ENCODE measurements around the gene DCTN1. TPM values are rescaled to one million over a fixed set of nuclear protein-coding genes. Genes with fewer than 3 reads are reported as not detected.

Gene DCTN1
- total RNA-seq, 2 experiments from 2014 or later, result 75.6 to 79.5 TPM

DNA sequence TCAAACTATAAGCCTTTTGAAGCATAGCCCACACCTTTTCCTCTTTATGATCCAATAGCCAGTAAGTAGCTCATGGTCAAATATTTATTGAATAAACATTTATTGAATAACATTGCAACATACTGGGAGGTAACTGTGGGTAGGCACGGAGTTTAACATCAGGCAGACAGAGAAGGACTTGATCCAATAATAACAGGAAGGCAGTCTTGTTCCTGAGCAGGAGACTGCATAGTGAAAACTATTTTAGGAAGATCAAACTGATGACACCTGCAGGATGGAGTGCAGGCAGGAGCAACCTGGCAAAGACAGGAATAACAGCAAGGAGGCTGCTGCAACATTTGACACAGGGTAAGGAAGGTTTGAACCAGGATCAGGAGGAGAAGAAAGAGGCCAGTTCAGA, 3.1 kb upstream of the DCTN1 start:
- Mint-ChIP-seq H3K36me3 (no peaks in the 10 kb centered on the region), H3K27ac (no peak overlapping the region), H3K4me3 (no peak overlapping the region), H3K9me3 (no peaks in the 10 kb centered on the region), H3K4me1 (ENCODE audit: low read depth) (peaks cover 17% of the 10 kb centered on the region), H3K27me3 (no peaks in the 10 kb centered on the region)
- ChIA-PET CTCF (no interaction called here), POLR2A (no interaction called here)
- intact Hi-C loops (cut with micrococcal nuclease), result no loop called here
- no peak for DNase-seq

- Mint-ChIP-seq H3K4me3 (no peak overlapping the region), H3K27ac (no peak overlapping the region)
Measured at GRCh38 chr2:74381751-74382150, 1.6 kb upstream of the DCTN1 start.

GRCh38 chr2:74378007-74378406, 2.1 kb downstream of the DCTN1 start:
- no peaks in the 10 kb centered on the region for H3K9me3 Mint-ChIP-seq
- H3K36me3 Mint-ChIP-seq, result peaks cover 5% of the 10 kb centered on the region
- ChIA-PET CTCF (no interaction called here), POLR2A (no interaction called here)
- H3K27me3 Mint-ChIP-seq, result no peaks in the 10 kb centered on the region
- no peak overlapping the region for H3K27ac Mint-ChIP-seq
- H3K4me1 Mint-ChIP-seq (ENCODE audit: low read depth), result peaks cover 17% of the 10 kb centered on the region
- H3K4me3 Mint-ChIP-seq, result no peak overlapping the region
- no peak for DNase-seq
- intact Hi-C loops (cut with micrococcal nuclease), result no loop called here

More at GRCh38 chr2:74381751-74382150, 1.6 kb upstream of the DCTN1 start:
- Mint-ChIP-seq H3K9me3 (no peaks in the 10 kb centered on the region), H3K27me3 (no peaks in the 10 kb centered on the region), H3K4me1 (ENCODE audit: low read depth) (peaks cover 17% of the 10 kb centered on the region), H3K36me3 (no peaks in the 10 kb centered on the region)
- intact Hi-C loops (cut with micrococcal nuclease), result no loop called here
- DNase-seq, result no peak
- CTCF ChIA-PET, result interaction anchor here (1.4 kb wide), 2 partner anchors 10 to 46 kb away, joined by 7 to 9 read pairs; no protein-coding TSS in a partner anchor
- POLR2A ChIA-PET, result no interaction called here

DNA sequence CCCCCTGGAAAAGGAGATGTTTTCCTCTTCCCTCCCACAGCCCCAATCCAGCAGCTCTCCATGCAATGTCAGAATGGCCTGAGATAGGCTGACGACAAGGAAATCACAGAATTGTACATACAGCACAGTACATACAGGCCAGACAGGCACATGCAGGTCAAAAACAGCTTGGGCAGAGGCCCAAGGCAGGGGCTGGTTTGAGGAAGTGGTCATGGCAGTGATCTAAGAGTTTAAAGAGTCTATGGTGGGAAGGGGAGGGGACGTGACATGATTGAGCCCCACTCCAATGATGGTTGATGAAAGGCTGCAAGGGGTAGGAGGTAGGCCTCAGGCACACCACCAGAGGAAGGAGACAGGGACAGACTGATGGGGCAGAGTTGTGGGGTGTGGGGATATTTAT, 4.3 kb downstream of the DCTN1 start:
- H3K27me3 Mint-ChIP-seq, result no peaks in the 10 kb centered on the region
- CTCF ChIA-PET, result no interaction called here
- H3K9me3 Mint-ChIP-seq, result no peaks in the 10 kb centered on the region
- DNase-seq, result no peak
- intact Hi-C loops (cut with micrococcal nuclease), result no loop called here
- POLR2A ChIA-PET, result no interaction called here
- peaks cover 10% of the 10 kb centered on the region for H3K36me3 Mint-ChIP-seq
- H3K4me3 Mint-ChIP-seq, result no peak overlapping the region
- H3K27ac Mint-ChIP-seq, result no peak overlapping the region
- H3K4me1 Mint-ChIP-seq (ENCODE audit: low read depth), result peaks cover 10% of the 10 kb centered on the region

- ChIA-PET POLR2A (no interaction called here), CTCF (no interaction called here)
- Mint-ChIP-seq H3K36me3 (peaks cover 19% of the 10 kb centered on the region), H3K4me3 (no peak overlapping the region), H3K27ac (no peak overlapping the region), H3K9me3 (no peaks in the 10 kb centered on the region), H3K27me3 (no peaks in the 10 kb centered on the region), H3K4me1 (ENCODE audit: low read depth) (no peaks in the 10 kb centered on the region)
- intact Hi-C loops (cut with micrococcal nuclease), result no loop called here
- no peak for DNase-seq
Measured at GRCh38 chr2:74374509-74375205, 5.5 kb downstream of the DCTN1 start.

- H3K27me3 Mint-ChIP-seq, result no peaks in the 10 kb centered on the region
- no peak overlapping the region for H3K4me3 Mint-ChIP-seq
- POLR2A ChIA-PET, result no interaction called here
- CTCF ChIA-PET, result interaction anchor here (1.2 kb wide), 1 partner anchor 39 kb away, joined by 4 read pairs; no protein-coding TSS in a partner anchor
- peaks cover 20% of the 10 kb centered on the region for H3K36me3 Mint-ChIP-seq
- H3K9me3 Mint-ChIP-seq, result no peaks in the 10 kb centered on the region
- H3K27ac Mint-ChIP-seq, result no peak overlapping the region
- no peak for DNase-seq
- intact Hi-C loops (cut with micrococcal nuclease), result no loop called here
- H3K4me1 Mint-ChIP-seq (ENCODE audit: low read depth), result no peaks in the 10 kb centered on the region
Measured at GRCh38 chr2:74373985-74374384, 6.1 kb downstream of the DCTN1 start.

GRCh38 chr2:74373221-74373676, 6.9 kb downstream of the DCTN1 start:
- Mint-ChIP-seq H3K27ac (no peak overlapping the region), H3K9me3 (no peaks in the 10 kb centered on the region), H3K4me3 (no peak overlapping the region), H3K36me3 (peaks cover 24% of the 10 kb centered on the region), H3K4me1 (ENCODE audit: low read depth) (no peaks in the 10 kb centered on the region), H3K27me3 (no peaks in the 10 kb centered on the region)
- intact Hi-C loops (cut with micrococcal nuclease), result no loop called here
- CTCF ChIA-PET, result interaction anchor here (1.2 kb wide), 1 partner anchor 38 kb away, joined by 4 read pairs; no protein-coding TSS in a partner anchor
- DNase-seq, result no peak
- POLR2A ChIA-PET, result no interaction called here

- H3K27ac Mint-ChIP-seq, result no peak overlapping the region
- POLR2A ChIA-PET, result no interaction called here
- H3K36me3 Mint-ChIP-seq, result peaks cover 27% of the 10 kb centered on the region
- CTCF ChIA-PET, result no interaction called here
- H3K9me3 Mint-ChIP-seq, result no peaks in the 10 kb centered on the region
- DNase-seq, result no peak
- no peaks in the 10 kb centered on the region for H3K4me1 Mint-ChIP-seq (ENCODE audit: low read depth)
- intact Hi-C loops (cut with micrococcal nuclease), result no loop called here
- no peaks in the 10 kb centered on the region for H3K27me3 Mint-ChIP-seq
- H3K4me3 Mint-ChIP-seq, result no peak overlapping the region
Measured at GRCh38 chr2:74372674-74373073, 7.4 kb downstream of the DCTN1 start.

- peaks cover 33% of the 10 kb centered on the region for H3K36me3 Mint-ChIP-seq
- POLR2A ChIA-PET, result no interaction called here
- no peaks in the 10 kb centered on the region for H3K4me1 Mint-ChIP-seq (ENCODE audit: low read depth)
- CTCF ChIA-PET, result interaction anchor here (2.0 kb wide), 1 partner anchor 37 kb away, joined by 5 read pairs; no protein-coding TSS in a partner anchor
- H3K4me3 Mint-ChIP-seq, result no peak overlapping the region
- no peaks in the 10 kb centered on the region for H3K27me3 Mint-ChIP-seq
- H3K27ac Mint-ChIP-seq, result no peak overlapping the region
- intact Hi-C loops (cut with micrococcal nuclease), result no loop called here
- no peak for DNase-seq
- H3K9me3 Mint-ChIP-seq, result no peaks in the 10 kb centered on the region
Measured at GRCh38 chr2:74371421-74371820, 8.7 kb downstream of the DCTN1 start.

DNA sequence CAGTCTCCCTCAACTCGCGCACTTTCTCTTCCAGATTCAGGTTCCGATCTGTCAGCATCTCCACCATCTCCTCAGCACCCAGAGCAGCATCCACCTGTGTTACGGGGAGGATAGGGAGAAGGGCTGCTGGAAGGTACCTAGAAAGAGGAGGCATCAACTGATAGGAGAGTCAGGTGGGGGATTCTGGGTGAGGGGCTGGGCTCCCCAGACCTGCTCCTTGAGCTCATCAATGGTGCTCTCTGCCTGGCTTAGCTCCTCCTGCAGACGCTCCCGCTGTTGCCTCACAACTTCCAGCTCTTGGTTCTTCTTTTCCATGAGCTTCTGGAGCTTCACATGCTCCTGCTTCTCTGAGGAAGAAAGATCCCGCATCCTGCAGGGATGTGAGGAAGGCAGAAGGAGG, 10.1 kb downstream of the DCTN1 start:
- CTCF ChIA-PET, result interaction anchor here (2.0 kb wide), 1 partner anchor 35 kb away, joined by 5 read pairs; no protein-coding TSS in a partner anchor

GRCh38 chr2:74368499-74368898, 11.6 kb downstream of the DCTN1 start:
- Mint-ChIP-seq H3K36me3 (peaks cover 37% of the 10 kb centered on the region), H3K4me1 (ENCODE audit: low read depth) (no peaks in the 10 kb centered on the region), H3K9me3 (no peaks in the 10 kb centered on the region), H3K27me3 (no peaks in the 10 kb centered on the region), H3K4me3 (no peak overlapping the region), H3K27ac (no peak overlapping the region)
- intact Hi-C loops (cut with micrococcal nuclease), result no loop called here
- no peak for DNase-seq
- CTCF ChIA-PET, result no interaction called here
- POLR2A ChIA-PET, result no interaction called here

More for the DNA sequence above, 10.1 kb downstream of the DCTN1 start:
- Mint-ChIP-seq H3K4me3 (no peak overlapping the region), H3K36me3 (peaks cover 36% of the 10 kb centered on the region), H3K27me3 (no peaks in the 10 kb centered on the region), H3K9me3 (no peaks in the 10 kb centered on the region), H3K27ac (no peak overlapping the region), H3K4me1 (ENCODE audit: low read depth) (no peaks in the 10 kb centered on the region)
- DNase-seq, result no peak
- intact Hi-C loops (cut with micrococcal nuclease), result no loop called here
- POLR2A ChIA-PET, result no interaction called here

DNA sequence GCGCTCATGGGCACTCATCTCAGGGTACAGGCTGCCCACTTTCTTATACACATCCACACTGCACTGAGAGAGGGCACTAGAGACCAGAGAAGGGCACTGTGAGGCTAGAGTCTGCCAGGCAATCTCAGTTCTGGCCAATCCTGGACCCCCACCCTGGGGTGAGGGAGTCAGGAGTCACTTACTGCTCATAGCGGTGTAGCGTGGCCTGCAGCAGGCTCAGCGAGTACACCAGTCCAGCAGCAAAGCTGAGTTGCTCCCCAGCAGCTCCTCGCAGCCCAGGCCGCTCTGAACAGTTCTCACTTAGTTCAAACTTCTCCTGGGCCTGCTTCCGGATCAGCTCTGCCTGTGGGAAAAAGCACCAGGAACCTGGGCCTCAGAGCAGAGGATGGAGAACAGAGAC, 12.3 kb downstream of the DCTN1 start:
- Mint-ChIP-seq H3K4me3 (no peak overlapping the region), H3K27ac (no peak overlapping the region), H3K4me1 (ENCODE audit: low read depth) (no peaks in the 10 kb centered on the region), H3K36me3 (peaks cover 40% of the 10 kb centered on the region), H3K9me3 (no peaks in the 10 kb centered on the region), H3K27me3 (no peaks in the 10 kb centered on the region)
- intact Hi-C loops (cut with micrococcal nuclease), result no loop called here
- DNase-seq, result no peak
- ChIA-PET CTCF (interaction anchor here (1.4 kb wide), 1 partner anchor 118 kb away, joined by 3 read pairs; no protein-coding TSS in a partner anchor), POLR2A (no interaction called here)

DNA sequence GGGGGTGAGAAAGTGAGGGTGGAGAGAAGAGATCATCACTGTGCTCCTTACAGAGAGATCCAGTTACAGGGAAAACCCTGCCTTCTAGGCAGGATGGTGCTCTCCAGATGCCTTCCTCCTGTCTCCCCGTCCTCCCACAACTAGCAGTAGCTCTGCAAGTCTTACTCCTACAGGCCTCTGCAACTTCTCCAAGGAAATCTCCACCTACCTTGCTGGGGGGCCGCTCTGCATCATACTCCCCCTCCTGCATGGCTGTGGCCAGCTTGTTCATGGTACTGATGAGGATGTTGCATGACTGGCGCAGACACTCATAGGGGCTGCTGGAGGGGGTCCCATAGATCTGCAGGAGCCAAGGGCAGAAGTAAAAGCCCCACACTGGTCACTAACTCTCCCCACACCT, 14.1 kb downstream of the DCTN1 start:
- Mint-ChIP-seq H3K27me3 (no peaks in the 10 kb centered on the region), H3K4me1 (ENCODE audit: low read depth) (no peaks in the 10 kb centered on the region), H3K9me3 (no peaks in the 10 kb centered on the region), H3K4me3 (no peak overlapping the region), H3K27ac (no peak overlapping the region), H3K36me3 (peaks cover 44% of the 10 kb centered on the region)
- CTCF ChIA-PET, result interaction anchor here (1.6 kb wide), 1 partner anchor 31 kb away, joined by 5 read pairs; no protein-coding TSS in a partner anchor
- POLR2A ChIA-PET, result no interaction called here
- intact Hi-C loops (cut with micrococcal nuclease), result no loop called here
- DNase-seq, result no peak
